ENCODE results near the gene RASGRP1.

Gene RASGRP1

GRCh38 chr15:38576261-38576660, 11.6 kb upstream of the RASGRP1 start:
- FAIRE-seq (no peak), DNase-seq (ENCODE audit: low spot score) (no peak)

- no peak for FAIRE-seq
- DNase-seq (ENCODE audit: low spot score): no peak
These were observed 665 bp upstream of the RASGRP1 start for GRCh38 chr15:38565287-38565670.

GRCh38 chr15:38563723-38564519, 693 bp downstream of the RASGRP1 start:
- FAIRE-seq: no peak
- peak; percentile 9 for DNase-seq (ENCODE audit: low spot score)

DNA sequence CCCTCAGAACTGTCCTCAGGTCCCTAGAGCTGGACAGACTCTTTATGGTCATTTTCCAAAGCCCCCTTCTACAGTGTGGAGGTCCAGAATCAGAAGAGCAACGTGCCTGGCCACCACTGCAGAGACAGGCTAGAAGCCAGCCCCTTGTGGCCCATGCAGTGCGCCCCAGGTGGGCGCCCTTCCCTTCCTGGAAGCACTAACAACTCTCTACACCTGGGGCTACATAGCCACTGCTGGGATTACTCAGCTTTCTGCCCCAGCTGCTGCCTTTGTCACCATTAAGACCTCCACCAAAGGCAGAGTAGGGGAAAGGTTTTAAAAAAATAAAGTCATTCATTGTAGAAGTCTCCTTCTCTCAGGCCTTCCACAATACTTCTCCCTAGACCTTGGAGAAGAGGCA, 2.3 kb downstream of the RASGRP1 start:
- DNase-seq (ENCODE audit: low spot score): no peak
- no peak for FAIRE-seq

- DNase-seq (ENCODE audit: low spot score) (no peak), FAIRE-seq (no peak)
These were observed 4.1 kb downstream of the RASGRP1 start for GRCh38 chr15:38560456-38560926.

DNA sequence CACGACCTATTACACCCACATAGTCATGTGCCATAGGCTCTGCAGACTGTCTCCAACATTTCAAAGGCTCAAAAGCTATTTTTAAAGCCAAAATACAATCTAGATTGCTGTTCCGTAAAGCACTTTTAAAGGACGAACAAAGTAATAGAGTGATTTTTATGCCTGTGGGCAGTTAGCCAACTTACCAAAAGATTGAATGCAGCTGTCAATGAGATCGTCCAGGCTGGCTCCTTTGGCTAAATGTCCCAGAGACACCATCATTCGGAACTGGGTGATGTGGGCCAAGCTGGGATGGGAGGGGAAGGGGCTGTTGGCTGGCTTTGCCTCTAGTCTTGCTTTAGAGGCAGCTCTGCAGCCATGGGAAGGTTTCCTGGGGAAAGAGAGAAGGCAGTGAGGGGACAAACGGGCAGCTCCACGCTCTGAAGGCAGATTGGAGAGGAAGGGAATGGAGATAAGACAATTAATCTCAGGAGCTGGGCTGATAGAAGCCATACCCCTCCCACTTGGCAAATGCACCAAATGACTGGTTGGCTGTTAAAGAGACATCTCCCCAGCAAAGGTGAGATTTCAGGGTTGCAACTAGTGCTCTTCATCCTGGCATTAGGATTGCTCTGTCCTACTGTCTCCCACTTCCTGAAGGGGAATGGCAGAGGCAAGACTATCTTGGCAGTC, 4.8 kb downstream of the RASGRP1 start:
- no peak for DNase-seq (ENCODE audit: low spot score)
- FAIRE-seq: no peak

GRCh38 chr15:38559131-38559530, 5.5 kb downstream of the RASGRP1 start:
- FAIRE-seq: no peak
- no peak for DNase-seq (ENCODE audit: low spot score)

DNA sequence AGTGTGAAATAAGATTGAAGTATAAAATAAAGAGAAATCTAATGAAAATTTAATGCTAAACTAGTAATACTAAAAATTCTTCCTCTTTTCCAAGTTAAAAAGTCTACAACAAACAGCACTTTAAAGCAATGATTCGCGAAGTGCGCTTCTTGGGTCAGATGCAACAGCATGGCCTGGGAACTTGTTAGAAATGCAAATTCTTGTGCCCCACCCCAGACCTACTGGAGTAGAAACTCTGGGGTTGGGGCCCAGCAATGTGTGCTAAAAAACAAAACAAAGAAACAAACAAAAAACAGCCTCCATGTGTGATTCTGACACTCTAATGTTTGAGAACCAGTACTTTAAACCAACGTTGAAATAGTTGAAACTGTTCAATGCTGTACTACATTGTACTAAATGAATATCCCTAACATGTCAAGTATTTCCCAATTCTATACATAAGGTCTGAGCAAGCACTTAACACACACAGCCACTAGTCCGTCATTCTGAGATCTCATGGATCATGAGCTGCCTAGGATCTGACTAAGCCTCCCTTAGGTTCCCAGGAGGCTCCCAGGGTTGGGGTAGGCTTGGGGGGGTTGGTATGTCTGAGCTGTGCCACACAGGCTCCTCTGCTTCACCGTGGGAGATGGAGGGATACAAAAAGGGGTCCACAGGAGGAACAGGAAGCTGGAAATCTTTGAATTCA, 6.1 kb downstream of the RASGRP1 start:
- DNase-seq (ENCODE audit: low spot score) (no peak), FAIRE-seq (no peak)

- DNase-seq (ENCODE audit: low spot score): no peak
- no peak for FAIRE-seq
These were observed 6.7 kb downstream of the RASGRP1 start for GRCh38 chr15:38557921-38558320.

DNA sequence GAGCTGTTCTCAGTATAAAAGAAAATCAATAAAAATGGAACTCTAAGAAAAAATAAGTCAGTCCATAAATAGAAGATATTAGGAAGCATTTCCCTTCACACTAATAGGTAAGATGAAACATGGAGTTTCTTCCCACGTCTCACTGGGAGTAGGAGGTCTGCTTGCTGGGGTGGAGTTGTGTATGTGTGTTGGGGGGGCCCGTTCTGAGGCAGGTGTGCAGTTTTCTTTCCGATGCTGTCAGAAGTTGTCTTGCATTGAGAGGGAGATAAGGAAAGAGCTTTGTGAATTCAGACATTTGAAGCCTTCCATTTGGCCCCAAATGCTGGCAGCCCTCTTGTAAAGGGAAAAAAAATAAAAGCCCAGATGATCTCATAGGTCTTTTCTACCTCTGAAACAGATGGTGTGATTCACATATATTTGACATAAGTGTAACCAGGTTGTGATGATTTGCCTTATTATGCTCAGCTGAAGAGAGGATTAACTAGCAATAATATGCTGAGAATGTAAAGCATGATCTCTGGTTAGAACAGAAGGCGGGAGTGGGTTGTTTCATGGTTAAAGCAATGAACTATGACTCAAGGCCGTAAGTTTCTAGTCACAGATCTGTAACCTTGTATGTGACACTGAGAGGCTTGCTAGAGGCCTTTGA, 8.8 kb downstream of the RASGRP1 start:
- FAIRE-seq: no peak

DNA sequence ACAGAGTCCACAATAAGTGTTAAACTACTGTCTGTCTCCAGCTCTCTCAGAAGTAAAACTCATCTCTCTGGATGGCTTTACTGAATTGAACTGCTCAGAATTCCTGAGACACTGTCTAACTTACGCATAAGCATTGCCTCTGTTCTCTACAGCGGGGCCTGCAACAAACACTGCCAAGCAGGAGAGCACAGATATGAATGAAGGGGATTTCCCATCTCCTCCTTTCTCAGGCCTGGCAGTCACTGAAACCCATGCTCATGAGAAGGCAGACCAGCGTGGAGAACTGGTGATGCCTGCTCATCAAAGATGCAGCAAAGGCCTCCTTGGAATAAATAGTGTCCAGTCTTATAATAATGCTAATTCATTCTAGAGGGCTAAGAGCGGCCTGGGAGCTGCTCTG, 10.3 kb downstream of the RASGRP1 start:
- FAIRE-seq (no peak), DNase-seq (ENCODE audit: low spot score) (no peak)

More for the DNA sequence above, 8.8 kb downstream of the RASGRP1 start:
- DNase-seq (ENCODE audit: low spot score): peak; percentile 53

DNA sequence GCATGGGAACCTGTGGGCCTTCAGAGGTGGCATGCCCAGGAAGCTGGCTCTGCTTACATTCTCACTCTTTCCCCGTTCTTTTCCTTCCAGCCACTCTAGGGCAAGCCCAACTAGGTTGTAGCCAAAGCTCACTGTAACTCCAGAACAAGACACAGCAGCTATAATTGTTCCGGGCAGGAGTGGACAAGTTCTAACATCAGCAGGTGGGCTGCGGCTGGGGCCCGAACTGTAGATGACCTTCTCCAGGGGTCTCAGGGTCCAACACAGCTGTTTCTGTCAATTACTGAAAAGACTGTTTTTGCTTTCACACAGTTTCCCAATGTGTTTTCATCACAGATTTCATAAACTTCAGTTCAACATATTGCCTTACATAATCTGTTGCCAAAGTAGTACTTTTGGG, 11.5 kb downstream of the RASGRP1 start:
- DNase-seq (ENCODE audit: low spot score) (no peak), FAIRE-seq (no peak)

DNA sequence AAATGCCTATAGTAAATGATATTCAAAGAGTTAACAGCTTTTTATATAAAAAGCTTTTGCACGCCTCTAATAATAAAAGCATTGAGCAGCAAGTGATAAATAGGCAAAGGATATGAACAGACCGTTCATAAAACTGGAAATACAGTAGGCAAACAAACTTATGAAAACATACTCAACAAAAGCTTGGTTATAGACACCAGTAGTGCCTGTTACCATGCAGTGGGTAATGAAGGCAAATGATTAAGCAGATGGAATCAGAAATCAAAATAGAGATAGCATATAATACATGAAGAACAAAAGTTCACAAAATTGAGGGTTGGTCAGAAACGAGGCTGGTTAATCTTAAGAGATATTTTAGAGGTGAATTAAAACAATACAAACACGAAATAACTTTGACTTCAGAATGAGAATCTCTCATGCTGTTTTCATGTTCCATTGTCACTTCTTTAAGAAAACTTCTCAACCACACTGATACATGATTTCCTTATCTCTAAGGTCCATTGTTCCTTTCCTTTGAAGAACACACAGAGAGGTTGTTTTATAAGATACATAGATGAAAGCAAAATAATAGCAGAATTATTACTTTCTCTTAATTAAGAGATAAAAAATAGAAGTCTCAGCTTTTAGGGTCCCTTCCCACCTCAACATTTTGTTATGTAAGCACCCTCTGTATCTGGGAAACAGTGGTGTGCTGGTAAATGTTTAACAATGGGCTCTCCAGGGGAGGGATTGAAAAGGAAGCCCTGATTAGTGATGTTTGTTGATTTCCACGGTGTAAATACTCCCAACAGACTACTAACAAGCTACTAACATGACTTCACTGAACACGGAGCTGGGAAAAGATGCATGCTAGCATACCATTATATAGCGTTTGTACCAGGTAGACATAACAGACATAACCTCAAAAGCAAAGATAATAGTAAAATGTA, 12.6 kb downstream of the RASGRP1 start:
- FAIRE-seq: no peak
- no peak for DNase-seq (ENCODE audit: low spot score)

GRCh38 chr15:38549222-38549621, 15.4 kb downstream of the RASGRP1 start:
- no peak for DNase-seq (ENCODE audit: low spot score)
- FAIRE-seq: no peak

DNA sequence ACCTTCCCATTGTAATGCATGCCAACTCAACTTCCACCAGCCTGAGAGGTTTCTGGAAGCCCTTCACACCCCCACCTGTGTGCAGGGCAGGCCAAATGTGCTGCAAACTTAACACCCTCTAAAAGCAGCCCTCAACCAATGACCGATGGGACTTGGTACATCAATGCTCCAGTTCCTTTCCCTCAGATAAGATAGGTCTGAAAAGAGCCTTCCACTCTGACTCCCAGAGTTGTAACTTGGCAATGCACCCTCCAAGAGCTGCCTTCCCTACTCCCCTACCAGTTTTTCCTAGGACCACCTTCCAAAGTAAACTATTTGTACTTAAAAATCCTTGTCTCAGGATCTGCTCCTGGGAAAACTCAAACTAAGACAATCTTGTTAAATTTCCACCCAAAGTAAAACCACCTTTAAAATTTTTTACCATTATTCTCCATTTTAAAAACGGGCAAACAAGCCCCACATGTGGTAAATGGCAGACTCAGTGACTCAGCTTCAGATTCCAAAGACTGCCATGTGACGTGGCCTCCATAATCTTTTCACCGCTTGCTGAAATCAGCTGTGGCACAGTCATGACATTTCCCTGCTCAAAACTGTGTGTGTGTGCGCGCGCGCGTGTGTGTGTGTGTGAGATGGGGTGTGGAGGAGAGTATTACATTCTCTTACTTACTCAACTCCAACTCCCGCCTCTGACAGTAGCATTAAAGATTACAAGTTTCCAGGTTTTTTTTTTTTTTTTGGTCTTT, 17.2 kb downstream of the RASGRP1 start:
- DNase-seq (ENCODE audit: low spot score): peak; percentile 39
- FAIRE-seq: no peak

DNA sequence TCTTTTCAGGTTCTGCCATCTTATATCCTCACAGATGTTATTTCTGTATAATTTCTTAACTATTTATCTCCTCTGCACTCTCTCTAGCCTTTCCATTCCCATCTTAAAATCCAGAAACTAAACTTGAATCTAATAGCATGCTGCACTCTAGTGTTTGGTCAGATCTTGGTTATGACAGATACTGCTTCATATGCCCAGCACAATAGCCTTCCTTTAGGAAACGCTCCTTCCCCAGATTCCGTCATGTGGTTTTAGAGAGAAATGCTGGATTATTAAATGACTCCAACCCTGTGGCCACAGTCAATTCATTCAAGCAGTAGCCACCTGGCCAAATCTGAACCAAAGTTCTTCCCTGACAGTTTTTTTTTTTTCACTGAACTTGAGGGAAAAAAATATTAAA, 19.4 kb downstream of the RASGRP1 start:
- FAIRE-seq (no peak), DNase-seq (ENCODE audit: low spot score) (no peak)

DNA sequence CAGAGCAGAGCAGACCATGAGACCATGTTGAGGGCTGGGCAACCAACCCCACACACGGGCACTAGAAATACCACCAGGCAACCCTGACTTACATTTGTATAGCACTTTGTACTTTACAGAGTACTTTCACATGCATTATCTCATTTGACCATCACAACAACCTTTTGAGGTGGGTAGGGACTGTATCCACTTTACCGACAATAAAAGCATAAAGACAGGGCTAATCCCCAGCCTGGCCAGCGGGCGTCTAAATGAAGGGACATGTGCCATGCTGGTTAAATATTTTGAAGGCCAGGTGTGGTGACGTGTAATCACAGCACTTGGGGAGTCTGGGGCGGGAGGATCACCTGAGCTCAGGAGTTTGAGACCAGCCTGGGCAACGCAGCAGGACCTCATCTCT, 23.6 kb downstream of the RASGRP1 start:
- FAIRE-seq (no peak), DNase-seq (ENCODE audit: low spot score) (no peak)

DNA sequence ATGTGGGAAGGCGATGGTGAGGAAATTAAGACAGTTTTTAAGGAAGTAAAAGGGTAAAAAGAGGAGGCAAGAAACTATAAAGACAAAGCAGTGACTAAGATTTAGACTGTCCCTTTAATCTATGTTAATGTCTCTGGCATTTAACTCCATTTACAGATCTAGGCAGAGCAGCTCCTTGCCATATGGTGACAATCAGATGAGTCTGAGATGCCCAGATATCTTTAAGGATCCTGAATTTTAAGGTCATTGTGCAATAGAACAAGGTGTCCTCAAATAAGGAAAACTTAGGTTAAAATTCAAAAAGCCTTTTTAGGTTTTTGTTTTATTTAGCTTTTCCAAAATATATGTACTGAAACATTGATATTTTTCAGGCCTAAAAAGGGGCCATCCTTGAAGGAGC, 24.1 kb downstream of the RASGRP1 start:
- FAIRE-seq (no peak), DNase-seq (ENCODE audit: low spot score) (no peak)

- FAIRE-seq (no peak), DNase-seq (ENCODE audit: low spot score) (no peak)
These were observed 25.6 kb downstream of the RASGRP1 start for GRCh38 chr15:38539008-38539343.

DNA sequence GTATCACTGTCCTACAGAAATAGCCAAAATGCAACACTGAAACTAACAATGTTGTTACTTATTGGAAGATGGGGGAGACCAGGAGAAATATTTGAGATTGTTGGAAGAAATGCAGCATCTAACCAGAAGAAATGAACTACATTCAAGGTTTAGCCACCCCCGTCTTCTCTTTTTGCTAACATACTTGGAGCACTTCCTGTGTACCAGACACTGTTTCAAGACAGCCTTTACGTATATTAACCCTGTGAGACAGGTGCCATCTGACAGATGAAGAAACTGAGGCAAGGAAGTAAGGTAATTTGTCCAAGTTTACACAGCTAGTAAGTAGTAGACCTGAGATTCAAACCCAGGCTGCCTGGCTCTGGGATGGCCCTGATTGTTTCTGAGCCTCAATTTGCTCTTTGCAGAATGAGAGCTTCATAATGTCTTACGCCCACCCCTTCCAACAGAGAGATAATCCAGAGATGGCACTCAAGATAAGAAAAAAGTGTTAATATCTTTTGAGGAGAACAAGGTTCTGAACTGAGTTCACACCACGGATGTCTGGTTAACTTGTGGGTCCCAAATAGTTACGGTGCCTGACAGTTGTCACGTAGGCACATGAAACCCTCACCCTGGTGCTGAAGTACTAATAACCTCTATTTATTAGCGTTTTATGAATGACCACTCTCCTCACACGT, 26.1 kb downstream of the RASGRP1 start:
- FAIRE-seq: no peak

More for the DNA sequence above, 26.1 kb downstream of the RASGRP1 start:
- DNase-seq (ENCODE audit: low spot score): no peak
